Hindlimb muscle (tissue), 1 donor: ENCODE measurements around the gene TFAP2A. TPM values are rescaled to one million over a fixed set of nuclear protein-coding genes. Genes with fewer than 3 reads are reported as not detected.

Experiments used
- DNase-seq: peaks from one replicate; pipeline ENCODE4 v3.0.0-alpha.2; 2013
- polyA plus RNA-seq: library from polyadenylated mRNA; unstranded; fragments of 120-200 nt; gene quantifications from one replicate; pipeline ENCODE4 v1.2.1, GENCODE V29; 2013; ENCODE audit not compliant: insufficient read length

TFAP2A gene
- polyA plus RNA-seq, 1 donor, result 0.84 TPM

DNA sequence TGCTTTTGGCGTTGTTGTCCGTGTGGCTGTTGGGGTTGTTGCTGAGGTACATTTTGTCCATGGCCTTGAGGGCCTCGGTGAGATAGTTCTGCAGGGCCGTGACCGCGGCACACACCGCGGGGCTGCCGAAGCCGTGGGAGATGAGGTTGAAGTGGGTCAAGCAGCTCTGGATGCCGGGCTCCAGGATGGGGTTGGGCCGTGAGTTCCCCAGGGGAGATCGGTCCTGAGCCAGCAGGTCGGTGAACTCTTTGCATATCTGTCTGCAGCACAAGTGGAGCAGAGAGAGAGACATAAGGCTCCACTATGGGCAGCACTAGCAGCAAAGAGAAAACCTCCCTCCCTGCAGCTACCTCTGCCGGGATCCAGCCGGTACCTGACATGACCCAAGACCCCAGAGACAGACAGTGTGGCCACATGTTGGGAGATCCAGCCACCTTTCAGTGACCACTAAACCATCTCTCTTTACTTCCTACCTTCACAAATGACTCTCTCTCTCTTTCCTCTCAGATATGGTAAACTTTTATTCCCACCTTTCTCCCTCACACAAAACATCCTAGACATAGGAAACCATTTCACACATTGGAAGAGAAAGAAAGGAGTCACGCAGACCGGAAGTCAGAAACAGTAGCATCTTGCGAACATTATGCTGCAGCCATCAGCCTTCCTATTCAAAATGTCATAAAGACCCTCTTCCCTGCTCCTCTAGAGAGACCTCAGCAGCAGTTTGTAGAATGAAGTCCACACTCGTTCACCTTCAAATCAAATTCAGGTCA is 16.2 kb downstream of the TFAP2A start:
- DNase-seq, result no peak

DNA sequence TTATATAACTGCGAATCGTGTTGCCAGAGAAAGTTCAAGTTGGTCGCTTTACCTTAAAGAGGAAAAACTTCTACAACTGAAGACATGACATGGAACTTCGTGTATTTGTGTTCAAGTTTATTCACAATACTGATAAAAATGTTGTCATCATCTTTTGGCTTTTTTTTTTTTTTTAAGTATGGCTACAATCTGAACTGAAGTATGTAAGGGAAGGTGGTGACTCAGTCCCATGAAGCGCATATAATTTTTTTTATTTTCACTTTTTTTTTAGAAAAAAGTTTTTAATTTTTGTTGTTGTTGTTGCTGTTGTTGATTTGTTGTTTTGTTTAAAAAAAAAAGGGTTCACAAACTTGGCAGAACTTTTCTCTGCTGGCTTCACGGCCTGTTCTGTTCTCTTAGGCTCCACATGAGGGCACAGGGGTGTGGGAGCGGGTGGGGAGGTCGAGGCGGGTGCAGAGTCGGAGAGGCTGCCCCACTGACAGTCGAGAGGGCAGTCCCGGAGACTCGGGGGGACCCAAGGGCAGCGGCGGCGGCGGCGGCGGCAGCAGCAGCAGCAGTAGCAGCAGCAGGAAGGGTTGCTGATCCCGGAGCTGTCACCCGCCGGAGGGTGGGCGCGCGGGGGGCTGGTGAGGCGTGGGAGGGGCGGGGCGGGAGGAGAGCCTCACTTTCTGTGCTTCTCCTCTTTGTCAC is 17.0 kb downstream of the TFAP2A start:
- DNase-seq, result no peak

DNA sequence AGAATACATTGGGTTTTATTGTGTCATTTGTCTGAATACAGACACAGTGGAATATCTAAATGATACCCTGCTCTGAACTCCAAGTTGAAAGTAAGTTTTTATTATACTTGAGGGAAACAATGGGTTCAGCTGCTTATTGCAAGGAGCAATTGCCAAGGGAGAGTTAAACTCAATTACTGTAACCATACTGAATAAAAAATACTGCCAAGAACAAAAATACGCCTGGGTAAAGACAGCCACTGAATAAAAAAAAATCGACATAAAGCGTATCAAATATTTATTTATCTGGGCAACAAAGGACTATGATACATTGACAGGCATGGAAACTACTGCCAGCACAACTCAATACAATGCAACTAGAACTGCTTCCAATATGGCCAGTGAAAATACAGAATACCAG is 18.1 kb downstream of the TFAP2A start:
- no peak for DNase-seq

- DNase-seq, result no peak
Measured at GRCh38 chr6:10395704-10396546, 18.9 kb downstream of the TFAP2A start.

GRCh38 chr6:10395171-10395703 is 19.6 kb downstream of the TFAP2A start:
- DNase-seq, result no peak

GRCh38 chr6:10393544-10394225 is 21.2 kb downstream of the TFAP2A start:
- no peak for DNase-seq

GRCh38 chr6:10391799-10392198 is 23.1 kb downstream of the TFAP2A start:
- DNase-seq, result no peak

DNA sequence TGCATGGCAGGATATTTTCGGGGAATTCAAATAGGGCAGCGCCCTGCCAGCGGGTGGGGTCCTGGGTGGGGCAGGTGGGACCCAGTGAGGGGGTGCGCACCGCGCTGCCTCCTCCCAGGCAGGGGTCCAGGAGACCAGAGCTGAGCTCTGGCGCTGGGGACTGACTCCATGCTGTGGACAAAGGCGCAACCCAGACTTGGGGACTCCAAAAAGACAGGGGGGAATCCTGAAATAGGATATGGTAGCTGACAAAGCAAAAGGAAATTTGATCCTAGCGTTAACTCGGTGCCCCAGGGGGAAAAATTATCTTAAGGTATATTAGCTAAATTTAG is 23.6 kb downstream of the TFAP2A start:
- DNase-seq, result no peak

- DNase-seq, result no peak
Measured at GRCh38 chr6:10390495-10391298, 24.2 kb downstream of the TFAP2A start.

DNA sequence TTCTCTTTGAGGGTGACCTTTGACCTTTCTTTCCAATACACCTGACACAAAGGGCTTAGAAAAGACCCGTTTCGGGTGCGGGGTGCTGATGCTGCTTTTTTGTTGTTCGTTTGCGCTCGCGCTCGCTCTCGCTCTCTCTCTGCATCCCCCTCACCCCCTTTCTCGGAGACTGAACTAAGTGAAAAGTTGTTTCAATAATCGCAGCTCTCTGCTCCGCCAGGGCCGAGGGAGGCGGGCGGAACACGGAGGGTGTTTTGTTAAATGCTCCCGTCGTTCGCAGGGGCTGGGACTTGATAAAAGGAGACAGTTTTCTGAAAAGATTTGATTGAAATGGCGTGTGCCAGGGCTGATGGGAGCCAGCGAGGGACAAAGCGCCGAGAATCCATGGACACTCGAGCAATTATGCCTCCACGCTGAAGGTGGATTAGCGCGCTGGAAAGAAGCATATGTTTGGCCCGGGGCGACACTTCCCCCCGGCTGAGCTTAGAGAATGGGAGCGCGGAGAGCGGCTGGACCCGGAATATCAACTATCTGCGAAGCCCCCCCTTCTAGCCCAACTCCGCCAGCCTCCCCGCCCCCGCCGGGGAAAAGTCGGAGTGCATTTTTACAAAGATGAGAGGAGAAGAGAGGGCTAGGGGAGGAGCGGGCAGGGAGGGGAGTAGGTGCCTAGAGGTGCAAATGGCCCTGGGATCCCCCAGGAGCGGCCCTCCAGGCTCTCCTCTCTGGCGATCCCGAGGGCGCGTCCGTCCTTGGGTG is 25.0 kb downstream of the TFAP2A start:
- no peak for DNase-seq

DNA sequence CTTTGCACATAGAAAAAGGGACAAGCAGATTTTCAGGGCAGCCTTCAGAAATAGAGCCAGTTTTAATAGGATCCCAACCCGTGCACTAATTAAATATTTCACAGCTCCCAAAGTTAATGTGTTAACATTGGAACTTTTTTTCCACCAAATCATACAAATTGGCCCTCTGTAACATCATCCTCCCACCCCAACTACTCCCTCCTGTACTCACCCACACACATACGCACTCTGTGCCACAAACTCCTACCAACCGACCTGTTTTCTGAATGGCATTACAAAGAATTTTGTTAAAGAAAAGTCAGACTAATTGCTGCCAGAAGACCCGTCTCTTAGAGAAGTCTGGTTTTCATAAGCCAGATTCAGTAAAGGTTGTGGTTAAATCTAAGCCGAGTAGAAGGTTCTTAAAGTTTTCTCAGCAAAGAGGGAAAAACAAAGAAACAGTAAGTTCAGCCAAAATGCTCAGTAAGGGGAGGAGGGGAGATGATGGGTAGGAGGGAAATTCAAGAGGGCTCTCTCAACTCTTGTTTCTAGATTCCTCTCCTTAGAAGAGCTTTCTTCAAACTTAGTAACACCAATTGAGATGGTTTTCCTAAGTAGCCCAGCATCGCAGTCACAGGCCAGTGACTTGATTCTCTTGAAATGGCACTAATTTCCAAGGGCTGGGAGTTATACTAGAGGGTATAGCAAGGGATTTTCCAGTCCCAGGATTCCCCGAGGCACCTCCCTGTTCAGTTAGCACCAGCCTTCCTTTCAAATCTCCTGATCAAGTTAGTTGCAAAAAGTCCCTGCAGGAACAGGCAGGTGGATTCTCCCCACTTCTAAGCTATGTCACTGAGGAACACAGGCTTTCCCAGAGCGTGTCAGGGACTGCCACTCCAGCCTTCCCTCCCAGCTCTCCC is 27.9 kb downstream of the TFAP2A start:
- no peak for DNase-seq

DNA sequence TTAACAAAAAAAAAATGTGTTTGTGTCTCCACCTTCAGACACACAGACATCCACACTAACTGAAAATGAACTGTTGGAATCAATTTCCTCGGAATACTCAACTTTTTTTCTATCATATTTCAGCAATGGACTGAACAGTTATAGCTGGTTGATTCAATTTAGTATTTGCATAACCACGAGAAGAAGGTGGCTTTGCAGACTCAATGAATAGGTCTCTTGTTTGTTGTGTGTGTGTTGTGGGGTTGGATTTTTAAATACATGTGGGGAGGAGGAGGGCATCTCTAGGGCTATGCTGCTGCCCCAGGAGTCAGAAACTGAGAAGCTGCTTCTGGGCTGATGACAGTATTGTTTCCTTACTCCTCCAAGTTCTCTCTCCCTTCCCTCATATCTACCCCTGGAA is 28.7 kb downstream of the TFAP2A start:
- no peak for DNase-seq

GRCh38 chr6:10385524-10386132 is 29.2 kb downstream of the TFAP2A start:
- no peak for DNase-seq

DNA sequence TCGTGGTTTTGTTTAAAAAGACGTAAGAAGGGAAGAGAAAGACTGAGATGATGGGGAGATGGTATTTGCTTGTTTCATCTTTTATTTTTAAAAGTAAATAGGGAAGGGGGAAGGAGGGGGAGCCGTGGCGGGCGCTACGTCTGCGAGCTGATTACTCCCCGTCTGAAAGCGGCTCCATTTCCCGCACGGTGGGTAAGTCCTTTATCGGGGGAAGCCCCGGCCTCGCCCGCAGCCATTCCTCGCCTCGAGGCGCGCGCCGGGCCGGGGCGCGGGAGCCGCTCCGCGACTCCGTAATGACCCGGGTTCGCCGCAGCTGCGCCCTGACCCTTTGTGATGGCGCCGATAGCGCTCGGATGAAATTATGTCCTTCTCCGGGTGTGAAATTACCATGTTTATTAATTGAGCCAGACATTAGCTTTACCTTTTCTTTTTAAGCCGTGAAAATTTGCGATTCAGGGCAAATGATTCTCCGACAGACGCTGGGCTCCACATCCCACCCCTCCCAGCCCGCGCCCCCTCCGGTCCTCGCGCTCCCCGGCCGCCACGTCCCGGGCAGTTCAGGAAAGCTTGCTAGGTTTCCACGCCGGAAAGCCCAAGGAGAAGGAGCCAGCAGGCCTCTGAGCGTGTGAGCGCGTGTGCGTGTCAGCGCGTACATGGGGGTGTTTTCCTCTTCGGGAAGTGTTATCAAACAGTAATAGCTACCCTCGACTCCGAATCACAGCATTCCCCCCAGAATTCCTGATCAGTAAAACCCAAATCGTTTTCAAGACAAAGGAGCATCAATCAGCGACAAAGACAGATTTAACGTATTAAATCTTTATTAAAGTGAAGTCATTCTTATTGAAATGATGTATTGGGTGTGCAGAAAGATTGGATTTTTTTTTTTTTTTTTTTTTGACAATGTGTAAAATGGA is 30.0 kb downstream of the TFAP2A start:
- no peak for DNase-seq

DNA sequence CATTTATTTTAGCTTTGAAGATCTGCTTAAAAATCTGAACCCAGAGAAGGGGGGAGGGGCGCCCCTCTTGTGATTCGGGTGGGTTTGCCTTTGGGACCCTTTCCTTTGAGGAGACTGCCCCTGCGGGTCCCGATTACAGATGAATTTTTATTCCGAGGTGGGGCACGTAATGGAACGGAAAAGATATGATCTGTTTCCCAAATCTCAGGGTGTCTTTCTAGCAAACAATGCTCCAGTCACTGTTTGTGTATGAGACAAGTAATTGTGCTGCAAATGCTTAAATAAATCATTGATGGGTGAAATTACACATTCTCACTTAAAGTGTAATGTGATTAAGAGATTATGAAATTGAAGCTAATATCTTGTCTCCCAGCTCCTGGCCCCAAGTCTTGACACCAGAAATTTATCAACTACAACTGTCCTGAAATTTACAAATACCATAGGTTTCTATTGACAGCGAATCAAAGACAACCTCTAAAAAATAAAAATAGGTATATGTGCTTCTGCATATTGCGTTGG is 30.7 kb downstream of the TFAP2A start:
- no peak for DNase-seq

GRCh38 chr6:10383331-10384090 is 31.4 kb downstream of the TFAP2A start:
- DNase-seq, result no peak

GRCh38 chr6:10382728-10383330 is 32.0 kb downstream of the TFAP2A start:
- no peak for DNase-seq
